Measurements from ENCODE around the gene LRBA. TPM values are rescaled to one million over a fixed set of nuclear protein-coding genes. Genes with fewer than 3 reads are reported as not detected.
A peak's percentile ranks its signal among the peaks of the same experiment; 100 is the strongest.

The LRBA gene
- total RNA-seq, 6 experiments from 2014 or later = 13.6 to 17.6 (median 15.0) TPM

DNA sequence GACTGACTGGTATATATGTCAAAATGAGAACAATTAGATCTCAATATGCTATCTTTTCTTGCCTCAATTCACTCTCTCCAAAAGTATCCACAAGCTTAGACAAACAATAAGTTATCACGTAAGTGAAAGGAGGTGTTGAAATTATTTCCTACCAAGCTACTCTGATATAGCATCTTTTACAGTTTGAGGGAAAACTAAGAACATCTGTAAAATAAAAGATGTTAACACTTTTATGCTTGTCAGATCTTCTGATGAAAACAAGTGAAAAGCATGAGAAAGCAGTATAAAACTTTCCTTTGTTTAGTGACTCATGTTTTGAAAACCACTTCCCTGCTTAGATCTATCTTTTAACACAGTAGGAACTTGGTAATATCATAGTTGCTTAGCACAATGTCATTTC lies 441.6 kb downstream of the LRBA start:
- no peak overlapping the region for H3K27ac Mint-ChIP-seq
- no peaks in the 10 kb centered on the region for H3K36me3 Mint-ChIP-seq (ENCODE audit: low read depth)
- TF ChIP-seq CTCF (IDR thresholded peaks at IDR 0.05) = no peak
- peaks cover 23% of the 10 kb centered on the region for H3K4me1 Mint-ChIP-seq (ENCODE audit: low read depth)
- DNase-seq = no peak
- no peak overlapping the region for H3K4me3 Mint-ChIP-seq
- H3K9me3 Mint-ChIP-seq = no peaks in the 10 kb centered on the region
- no peaks in the 10 kb centered on the region for H3K27me3 Mint-ChIP-seq (ENCODE audit: insufficient read depth)

- Mint-ChIP-seq H3K4me1 (ENCODE audit: low read depth) (peaks cover 22% of the 10 kb centered on the region), H3K27ac (no peak overlapping the region), H3K36me3 (ENCODE audit: low read depth) (no peaks in the 10 kb centered on the region), H3K27me3 (ENCODE audit: insufficient read depth) (no peaks in the 10 kb centered on the region), H3K4me3 (no peak overlapping the region), H3K9me3 (no peaks in the 10 kb centered on the region)
- no peak for DNase-seq
- TF ChIP-seq CTCF (IDR thresholded peaks at IDR 0.05) = no peak
These were observed 442.2 kb downstream of the LRBA start for GRCh38 chr4:150572704-150573504.

- H3K4me3 Mint-ChIP-seq = no peak overlapping the region
- no peak for DNase-seq
- H3K36me3 Mint-ChIP-seq (ENCODE audit: low read depth) = no peaks in the 10 kb centered on the region
- no peak for TF ChIP-seq CTCF (IDR thresholded peaks at IDR 0.05)
- H3K27me3 Mint-ChIP-seq (ENCODE audit: insufficient read depth) = no peaks in the 10 kb centered on the region
- H3K27ac Mint-ChIP-seq = no peak overlapping the region
- peaks cover 22% of the 10 kb centered on the region for H3K4me1 Mint-ChIP-seq (ENCODE audit: low read depth)
- H3K9me3 Mint-ChIP-seq = no peaks in the 10 kb centered on the region
These were observed 444.2 kb downstream of the LRBA start for GRCh38 chr4:150570862-150571261.

DNA sequence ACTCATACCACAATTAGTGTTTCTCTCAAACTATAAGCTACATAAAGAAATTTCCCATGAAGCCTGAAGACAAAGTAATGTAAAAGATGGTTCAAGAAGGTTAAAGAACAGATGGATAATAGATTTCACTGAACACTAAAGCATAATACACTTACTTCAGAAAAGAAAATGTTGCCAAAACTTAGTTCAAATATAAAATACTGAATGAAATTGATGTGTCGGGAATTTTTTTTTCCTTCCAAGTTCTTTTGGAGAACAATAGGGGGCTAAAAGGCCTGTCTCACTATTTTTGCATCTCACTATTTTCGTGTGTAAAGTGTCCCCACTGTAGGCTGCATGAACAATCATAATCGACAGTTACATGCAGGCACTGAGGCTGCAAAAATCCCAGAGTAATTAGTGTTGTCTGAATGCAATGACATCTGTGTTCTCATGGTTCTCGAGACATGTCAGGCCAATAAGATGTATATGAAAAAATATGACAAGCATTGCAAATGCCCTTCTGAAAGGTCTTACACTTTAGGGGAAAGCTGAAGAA lies 445.0 kb downstream of the LRBA start:
- Mint-ChIP-seq H3K27me3 (ENCODE audit: insufficient read depth) (no peaks in the 10 kb centered on the region), H3K27ac (no peak overlapping the region), H3K4me3 (no peak overlapping the region), H3K9me3 (peaks cover under 1% of the 10 kb centered on the region; the same call in 1 of the 2 replicates), H3K36me3 (ENCODE audit: low read depth) (peaks cover 2% of the 10 kb centered on the region), H3K4me1 (ENCODE audit: low read depth) (peaks cover 22% of the 10 kb centered on the region)
- no peak for DNase-seq
- TF ChIP-seq CTCF (IDR thresholded peaks at IDR 0.05) = no peak

DNA sequence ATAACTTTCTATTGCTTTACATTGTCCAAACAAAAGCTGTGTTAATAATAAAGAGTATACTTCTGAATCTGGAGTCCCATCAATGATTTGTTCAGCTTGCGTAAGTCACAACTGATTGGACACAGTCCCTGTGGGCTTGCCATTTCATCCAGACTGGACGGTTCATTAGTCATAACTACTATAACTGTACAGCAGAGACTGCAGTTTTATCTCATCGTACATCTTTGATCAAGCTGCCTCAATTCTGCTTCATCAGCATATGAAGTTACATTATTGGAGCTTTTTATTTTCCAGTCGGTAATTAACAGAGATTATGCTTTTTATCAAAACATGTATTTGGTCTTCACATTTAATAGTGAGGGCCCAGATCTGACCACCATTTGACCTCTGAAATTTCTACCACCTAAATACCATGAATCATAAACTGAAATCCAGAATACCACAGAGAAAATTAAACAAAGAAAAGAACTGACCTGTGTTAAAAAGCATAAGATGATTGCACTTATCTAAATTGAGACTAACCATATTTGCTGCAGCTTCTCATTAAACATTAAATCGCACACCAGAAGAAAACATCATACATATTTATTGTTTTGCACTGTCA lies 445.6 kb downstream of the LRBA start:
- Mint-ChIP-seq H3K9me3 (peaks cover 7% of the 10 kb centered on the region; the same call in 1 of the 2 replicates), H3K27ac (no peak overlapping the region), H3K4me1 (ENCODE audit: low read depth) (peaks cover 22% of the 10 kb centered on the region), H3K27me3 (ENCODE audit: insufficient read depth) (no peaks in the 10 kb centered on the region), H3K4me3 (no peak overlapping the region), H3K36me3 (ENCODE audit: low read depth) (peaks cover 7% of the 10 kb centered on the region)
- peak; percentile 33 for DNase-seq
- no peak for TF ChIP-seq CTCF (IDR thresholded peaks at IDR 0.05)

Data from HFFc6 (cell line).